ENCODE measurements around the gene FOXC1. TPM values are rescaled to one million over a fixed set of nuclear protein-coding genes. Genes with fewer than 3 reads are reported as not detected.

The FOXC1 gene
- total and polyA plus RNA-seq, 2 of the 13 experiments (the other 11 are each of a cell fraction or from before 2014, with no cell fraction given): 0.44 to 0.55 TPM

DNA sequence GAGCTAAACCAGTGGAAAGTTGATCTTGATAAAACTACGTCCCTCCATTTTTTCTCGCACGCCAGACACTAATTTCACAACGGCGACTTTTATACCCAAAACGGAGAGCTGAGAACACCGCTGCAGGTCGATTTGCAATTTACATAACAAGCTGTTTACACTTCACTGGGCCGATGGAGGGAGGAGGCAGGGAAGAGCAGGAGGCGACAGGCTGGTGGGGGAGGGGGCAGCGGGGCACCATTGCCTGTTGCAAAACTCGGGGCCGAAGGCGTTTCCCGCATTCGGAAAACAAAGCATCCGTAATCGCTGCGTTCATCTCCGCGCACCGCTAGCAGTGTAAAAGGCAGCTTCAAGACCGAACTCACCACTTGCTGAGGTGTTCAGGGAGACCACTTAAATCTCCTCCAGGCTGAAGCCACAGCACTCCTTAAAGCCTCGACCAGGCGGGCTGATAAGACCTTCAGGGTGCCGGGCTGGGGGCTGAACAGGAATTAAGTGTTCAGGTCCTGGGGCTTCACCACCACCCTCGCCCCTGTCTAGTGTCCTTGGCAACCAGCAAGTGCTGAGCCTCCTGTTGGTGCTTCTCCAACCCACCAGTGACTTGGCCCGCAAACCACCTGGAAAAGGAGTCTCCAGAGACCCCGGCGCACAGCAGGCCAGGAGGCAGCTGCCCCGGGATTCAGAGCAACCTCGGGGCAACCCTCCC is 2.0 kb upstream of the FOXC1 start (continued):
- TF ChIP-seq, protein P1, sequence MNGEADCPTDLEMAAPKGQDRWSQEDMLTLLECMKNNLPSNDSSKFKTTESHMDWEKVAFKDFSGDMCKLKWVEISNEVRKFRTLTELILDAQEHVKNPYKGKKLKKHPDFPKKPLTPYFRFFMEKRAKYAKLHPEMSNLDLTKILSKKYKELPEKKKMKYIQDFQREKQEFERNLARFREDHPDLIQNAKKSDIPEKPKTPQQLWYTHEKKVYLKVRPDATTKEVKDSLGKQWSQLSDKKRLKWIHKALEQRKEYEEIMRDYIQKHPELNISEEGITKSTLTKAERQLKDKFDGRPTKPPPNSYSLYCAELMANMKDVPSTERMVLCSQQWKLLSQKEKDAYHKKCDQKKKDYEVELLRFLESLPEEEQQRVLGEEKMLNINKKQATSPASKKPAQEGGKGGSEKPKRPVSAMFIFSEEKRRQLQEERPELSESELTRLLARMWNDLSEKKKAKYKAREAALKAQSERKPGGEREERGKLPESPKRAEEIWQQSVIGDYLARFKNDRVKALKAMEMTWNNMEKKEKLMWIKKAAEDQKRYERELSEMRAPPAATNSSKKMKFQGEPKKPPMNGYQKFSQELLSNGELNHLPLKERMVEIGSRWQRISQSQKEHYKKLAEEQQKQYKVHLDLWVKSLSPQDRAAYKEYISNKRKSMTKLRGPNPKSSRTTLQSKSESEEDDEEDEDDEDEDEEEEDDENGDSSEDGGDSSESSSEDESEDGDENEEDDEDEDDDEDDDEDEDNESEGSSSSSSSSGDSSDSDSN (CRISPR knock-in tag; IDR thresholded peaks at IDR 0.05): peak; percentile 38; the same call in 1 of the 2 replicates
- TF ChIP-seq GATAD1 (CRISPR knock-in tag; IDR thresholded peaks at IDR 0.05): peak; percentile 45; the same call in 1 of the 2 replicates
- TF ChIP-seq, protein P2, sequence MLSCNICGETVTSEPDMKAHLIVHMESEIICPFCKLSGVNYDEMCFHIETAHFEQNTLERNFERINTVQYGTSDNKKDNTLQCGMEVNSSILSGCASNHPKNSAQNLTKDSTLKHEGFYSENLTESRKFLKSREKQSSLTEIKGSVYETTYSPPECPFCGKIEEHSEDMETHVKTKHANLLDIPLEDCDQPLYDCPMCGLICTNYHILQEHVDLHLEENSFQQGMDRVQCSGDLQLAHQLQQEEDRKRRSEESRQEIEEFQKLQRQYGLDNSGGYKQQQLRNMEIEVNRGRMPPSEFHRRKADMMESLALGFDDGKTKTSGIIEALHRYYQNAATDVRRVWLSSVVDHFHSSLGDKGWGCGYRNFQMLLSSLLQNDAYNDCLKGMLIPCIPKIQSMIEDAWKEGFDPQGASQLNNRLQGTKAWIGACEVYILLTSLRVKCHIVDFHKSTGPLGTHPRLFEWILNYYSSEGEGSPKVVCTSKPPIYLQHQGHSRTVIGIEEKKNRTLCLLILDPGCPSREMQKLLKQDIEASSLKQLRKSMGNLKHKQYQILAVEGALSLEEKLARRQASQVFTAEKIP (CRISPR knock-in tag; IDR thresholded peaks at IDR 0.05; ENCODE audit: borderline replicate concordance): no peak
- peak; percentile 65 for TF ChIP-seq BCL6 (CRISPR knock-in tag; IDR thresholded peaks at IDR 0.05)
- TF ChIP-seq SRF (IDR thresholded peaks at IDR 0.05; ENCODE audit: low read depth, low read length): no peak
- TF ChIP-seq, protein P3, sequence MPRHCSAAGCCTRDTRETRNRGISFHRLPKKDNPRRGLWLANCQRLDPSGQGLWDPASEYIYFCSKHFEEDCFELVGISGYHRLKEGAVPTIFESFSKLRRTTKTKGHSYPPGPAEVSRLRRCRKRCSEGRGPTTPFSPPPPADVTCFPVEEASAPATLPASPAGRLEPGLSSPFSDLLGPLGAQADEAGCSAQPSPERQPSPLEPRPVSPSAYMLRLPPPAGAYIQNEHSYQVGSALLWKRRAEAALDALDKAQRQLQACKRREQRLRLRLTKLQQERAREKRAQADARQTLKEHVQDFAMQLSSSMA (CRISPR knock-in tag; IDR thresholded peaks at IDR 0.05): peak; percentile 67; the same call in 1 of the 2 replicates
- TF ChIP-seq HDAC2 (CRISPR knock-in tag; IDR thresholded peaks at IDR 0.05): peak; percentile 61
- TF ChIP-seq, protein P4, sequence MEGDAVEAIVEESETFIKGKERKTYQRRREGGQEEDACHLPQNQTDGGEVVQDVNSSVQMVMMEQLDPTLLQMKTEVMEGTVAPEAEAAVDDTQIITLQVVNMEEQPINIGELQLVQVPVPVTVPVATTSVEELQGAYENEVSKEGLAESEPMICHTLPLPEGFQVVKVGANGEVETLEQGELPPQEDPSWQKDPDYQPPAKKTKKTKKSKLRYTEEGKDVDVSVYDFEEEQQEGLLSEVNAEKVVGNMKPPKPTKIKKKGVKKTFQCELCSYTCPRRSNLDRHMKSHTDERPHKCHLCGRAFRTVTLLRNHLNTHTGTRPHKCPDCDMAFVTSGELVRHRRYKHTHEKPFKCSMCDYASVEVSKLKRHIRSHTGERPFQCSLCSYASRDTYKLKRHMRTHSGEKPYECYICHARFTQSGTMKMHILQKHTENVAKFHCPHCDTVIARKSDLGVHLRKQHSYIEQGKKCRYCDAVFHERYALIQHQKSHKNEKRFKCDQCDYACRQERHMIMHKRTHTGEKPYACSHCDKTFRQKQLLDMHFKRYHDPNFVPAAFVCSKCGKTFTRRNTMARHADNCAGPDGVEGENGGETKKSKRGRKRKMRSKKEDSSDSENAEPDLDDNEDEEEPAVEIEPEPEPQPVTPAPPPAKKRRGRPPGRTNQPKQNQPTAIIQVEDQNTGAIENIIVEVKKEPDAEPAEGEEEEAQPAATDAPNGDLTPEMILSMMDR (CRISPR knock-in tag; IDR thresholded peaks at IDR 0.05): peak; percentile 7; the same call in 1 of the 2 replicates
- TF ChIP-seq ZSCAN22 (CRISPR knock-in tag; IDR thresholded peaks at IDR 0.05): peak; percentile 88
- 0 out of 2 replicates have a peak, but pooled peaks have one; percentile 72 for TF ChIP-seq ARID2 (CRISPR knock-in tag; IDR thresholded peaks at IDR 0.05; ENCODE audit: borderline replicate concordance)
- TF ChIP-seq TSC22D2 (CRISPR knock-in tag; IDR thresholded peaks at IDR 0.05; ENCODE audit: borderline replicate concordance): no peak
- TF ChIP-seq ZSCAN29 (CRISPR knock-in tag; conservative IDR thresholded peaks at IDR 0.05): peak; percentile 66; the same call in 1 of the 2 replicates
- 0 out of 2 replicates have a peak, but pooled peaks have one; percentile 81 for TF ChIP-seq CBX2 (IDR thresholded peaks at IDR 0.05; ENCODE audit: low read depth, low read length)
- TF ChIP-seq CBX2 (CRISPR knock-in tag; IDR thresholded peaks at IDR 0.05; ENCODE audit: low read depth): peak; percentile 19; the same call in 1 of the 2 replicates
- peak; percentile 61; the same call in 1 of the 2 replicates for TF ChIP-seq SOX5 (CRISPR knock-in tag; IDR thresholded peaks at IDR 0.05; ENCODE audit: borderline replicate concordance)
- TF ChIP-seq, protein P5, sequence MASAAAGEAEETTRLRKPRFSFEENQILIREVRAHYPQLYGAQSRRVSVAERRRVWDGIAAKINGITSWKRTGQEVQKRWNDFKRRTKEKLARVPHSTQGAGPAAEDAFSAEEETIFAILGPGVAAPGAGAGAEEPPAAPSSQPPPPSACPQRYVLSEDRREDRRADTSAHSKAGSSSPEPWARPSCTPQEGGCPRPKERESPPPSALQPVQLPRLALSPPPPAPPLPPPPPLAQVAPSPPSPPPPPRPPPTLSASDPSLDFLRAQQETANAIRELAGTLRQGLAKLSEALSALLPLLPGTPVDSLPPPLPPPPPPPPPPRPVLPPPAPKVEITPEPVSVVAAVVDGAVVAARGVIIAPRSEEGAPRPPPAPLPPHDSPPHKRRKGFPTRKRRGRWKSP (CRISPR knock-in tag; IDR thresholded peaks at IDR 0.05): peak; percentile 43; the same call in 1 of the 2 replicates
- no peak for TF ChIP-seq MBNL3 (CRISPR knock-in tag; conservative IDR thresholded peaks at IDR 0.05)
- no peak for TF ChIP-seq ZFP90 (CRISPR knock-in tag; IDR thresholded peaks at IDR 0.05; ENCODE audit: borderline replicate concordance)
- TF ChIP-seq, protein P6, sequence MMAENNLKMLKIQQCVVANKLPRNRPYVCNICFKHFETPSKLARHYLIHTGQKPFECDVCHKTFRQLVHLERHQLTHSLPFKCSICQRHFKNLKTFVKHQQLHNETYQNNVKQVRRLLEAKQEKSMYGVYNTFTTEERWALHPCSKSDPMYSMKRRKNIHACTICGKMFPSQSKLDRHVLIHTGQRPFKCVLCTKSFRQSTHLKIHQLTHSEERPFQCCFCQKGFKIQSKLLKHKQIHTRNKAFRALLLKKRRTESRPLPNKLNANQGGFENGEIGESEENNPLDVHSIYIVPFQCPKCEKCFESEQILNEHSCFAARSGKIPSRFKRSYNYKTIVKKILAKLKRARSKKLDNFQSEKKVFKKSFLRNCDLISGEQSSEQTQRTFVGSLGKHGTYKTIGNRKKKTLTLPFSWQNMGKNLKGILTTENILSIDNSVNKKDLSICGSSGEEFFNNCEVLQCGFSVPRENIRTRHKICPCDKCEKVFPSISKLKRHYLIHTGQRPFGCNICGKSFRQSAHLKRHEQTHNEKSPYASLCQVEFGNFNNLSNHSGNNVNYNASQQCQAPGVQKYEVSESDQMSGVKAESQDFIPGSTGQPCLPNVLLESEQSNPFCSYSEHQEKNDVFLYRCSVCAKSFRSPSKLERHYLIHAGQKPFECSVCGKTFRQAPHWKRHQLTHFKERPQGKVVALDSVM (CRISPR knock-in tag; IDR thresholded peaks at IDR 0.05): peak; percentile 48

Data from HepG2 (cell line).